ENCODE results near the gene CAMK1G. TPM values are rescaled to one million over a fixed set of nuclear protein-coding genes. Genes with fewer than 3 reads are reported as not detected.

The CAMK1G gene
- total RNA-seq, 3 donors from 2014 or later, result 0.60 TPM; not detected in 2

- intact Hi-C loops (cut with DNase I, micrococcal nuclease), result no loop called here
- Histone ChIP-seq H3K4me3 (no peak overlapping the region), H3K36me3 (ENCODE audit: low read depth) (no peaks in the 10 kb centered on the region), H3K4me1 (ENCODE audit: low read depth) (no peaks in the 10 kb centered on the region), H3K9me3 (no peaks in the 10 kb centered on the region)
- no peak for TF ChIP-seq CTCF (IDR thresholded peaks at IDR 0.05)
- ATAC-seq (no peak), DNase-seq (no peak)
Observed at GRCh38 chr1:209542585-209542984, 40.9 kb upstream of the CAMK1G start.

- Histone ChIP-seq H3K4me1 (ENCODE audit: low read depth) (no peaks in the 10 kb centered on the region), H3K4me3 (no peak overlapping the region), H3K36me3 (ENCODE audit: low read depth) (no peaks in the 10 kb centered on the region), H3K9me3 (no peaks in the 10 kb centered on the region)
- ATAC-seq (no peak), DNase-seq (no peak)
- intact Hi-C loops (cut with DNase I, micrococcal nuclease), result no loop called here
- no peak for TF ChIP-seq CTCF (IDR thresholded peaks at IDR 0.05)
Observed at GRCh38 chr1:209544098-209544497, 39.4 kb upstream of the CAMK1G start.

GRCh38 chr1:209545423-209545822, 38.1 kb upstream of the CAMK1G start:
- intact Hi-C loops (cut with DNase I, micrococcal nuclease), result no loop called here
- Histone ChIP-seq H3K4me1 (ENCODE audit: low read depth) (no peaks in the 10 kb centered on the region), H3K36me3 (ENCODE audit: low read depth) (no peaks in the 10 kb centered on the region), H3K4me3 (no peak overlapping the region), H3K9me3 (no peaks in the 10 kb centered on the region)
- DNase-seq (no peak), ATAC-seq (no peak)
- no peak for TF ChIP-seq CTCF (IDR thresholded peaks at IDR 0.05)

GRCh38 chr1:209546390-209547085, 37.0 kb upstream of the CAMK1G start:
- H3K4me1 ChIP-seq (ENCODE audit: low read depth), result no peaks in the 10 kb centered on the region
- H3K4me3 ChIP-seq, result no peak overlapping the region
- DNase-seq (no peak), ATAC-seq (no peak)
- no peaks in the 10 kb centered on the region for H3K9me3 ChIP-seq
- TF ChIP-seq CTCF (IDR thresholded peaks at IDR 0.05), result no peak
- intact Hi-C loops (cut with DNase I, micrococcal nuclease), result no loop called here
- no peaks in the 10 kb centered on the region for H3K36me3 ChIP-seq (ENCODE audit: low read depth)

GRCh38 chr1:209547626-209548025, 35.9 kb upstream of the CAMK1G start:
- no peak for ATAC-seq
- H3K4me3 ChIP-seq, result no peak overlapping the region
- H3K36me3 ChIP-seq (ENCODE audit: low read depth), result no peaks in the 10 kb centered on the region
- TF ChIP-seq CTCF (IDR thresholded peaks at IDR 0.05), result no peak
- H3K4me1 ChIP-seq (ENCODE audit: low read depth), result no peaks in the 10 kb centered on the region
- no peaks in the 10 kb centered on the region for H3K9me3 ChIP-seq
- DNase-seq, result no peak
- intact Hi-C loops (cut with DNase I, micrococcal nuclease), result no loop called here

All from mucosa of descending colon (tissue), 3 donors.